OCI-LY3 (cell line): Measurements from ENCODE around the gene ITK.

Experiments used
- H2AFZ ChIP-seq: fragments of 200-600, 300-600 bp; shearing (Covaris generic); 2 replicates; pipeline ENCODE4 v1.6.0; 2014; ENCODE audit warnings: antibody characterized with exemption, low read depth, low read length
- H3K27ac ChIP-seq: fragments of 200-600, 300-600 bp; sonication (generic); 2 replicates; pipeline ENCODE4 v1.5.1; 2014; ENCODE audit warnings: mild to moderate bottlenecking, low read length, moderate library complexity, mixed read lengths
- H3K27me3 ChIP-seq: fragments of 200-600, 300-600 bp; sonication (generic); 2 replicates; pipeline ENCODE4 v1.6.1; 2014; ENCODE audit warnings: low read depth, low read length, mixed read lengths
- H3K36me3 ChIP-seq: fragments of 200-600, 300-600 bp; sonication (generic); replicated peaks from 2 replicates; pipeline ENCODE3; 2014; ENCODE audit warnings: low read depth, low read length, mixed read lengths
- H3K4me1 ChIP-seq: fragments of 300-600, 200-600 bp; sonication (generic); 2 replicates; pipeline ENCODE4 v1.6.1; 2014; ENCODE audit warnings: low read length, mixed read lengths
- H3K4me2 ChIP-seq: fragments of 200-600, 300-600 bp; sonication (generic); 2 replicates; pipeline ENCODE4 v1.6.1; 2014; ENCODE audit warnings: low read length, mixed read lengths
- H3K4me3 ChIP-seq: fragments of 300-600, 200-600 bp; sonication (generic); 2 replicates; pipeline ENCODE4 v1.5.1; 2014; ENCODE audit warnings: antibody characterized with exemption, mild to moderate bottlenecking, low read length, moderate library complexity
- H3K79me2 ChIP-seq: fragments of 300-600, 200-600 bp; shearing (Covaris generic); 2 replicates; pipeline ENCODE4 v1.6.1; 2014; ENCODE audit warnings: mild to moderate bottlenecking, low read length, mixed read lengths
- H3K9ac ChIP-seq: fragments of 300-600, 200-600 bp; shearing (Covaris generic); 2 replicates; pipeline ENCODE4 v1.6.0; 2014; ENCODE audit warnings: mild to moderate bottlenecking, low read length, moderate library complexity
- H3K9me3 ChIP-seq: fragments of 200-600, 300-600 bp; shearing (Covaris generic); 2 replicates; pipeline ENCODE4 v1.6.1; 2014; ENCODE audit warnings: low read length, mixed read lengths; ENCODE audit not compliant: insufficient read depth
- H4K20me1 ChIP-seq: fragments of 200-600, 300-600 bp; sonication (generic); 2 replicates; pipeline ENCODE4 v1.6.1; 2016; ENCODE audit warnings: low read length, mixed read lengths; ENCODE audit not compliant: insufficient read depth
- EZH2phosphoT487 ChIP-seq: fragments of 200-600 bp; shearing (Covaris generic); IDR thresholded peaks from 2 replicates; pipeline ENCODE4 v1.6.1; 2018; ENCODE audit warnings: antibody characterized with exemption, mixed run types, low read depth
- TF ChIP-seq, protein P1 (sequence below): fragments of 200-600, 300-600 bp; sonication (generic); IDR thresholded peaks from 2 replicates; pipeline ENCODE4 v1.5.1; 2014; ENCODE audit warnings: antibody characterized with exemption, low read length, low read depth

Gene ITK

DNA sequence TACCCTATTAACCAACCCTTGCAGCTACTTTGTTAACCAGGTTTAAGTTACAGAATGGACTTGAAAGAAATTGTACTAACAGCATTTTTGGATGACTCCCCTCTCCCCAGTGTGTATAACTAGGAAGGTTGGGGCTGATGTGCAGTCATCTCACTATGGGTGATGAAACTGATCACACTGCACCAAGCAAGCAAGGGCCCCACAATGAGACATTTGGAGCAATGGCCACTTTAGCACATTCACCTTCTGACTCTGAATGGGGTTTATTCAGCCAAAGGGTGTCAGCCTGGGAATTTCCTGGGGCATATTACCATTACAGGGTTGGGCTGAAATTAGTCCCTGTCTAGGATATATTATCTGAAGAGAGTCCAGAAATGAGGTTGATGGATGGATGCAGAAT is 66.6 kb downstream of the ITK start:
- Histone ChIP-seq H4K20me1 (no peaks in the 10 kb centered on the region), H3K79me2 (no peaks in the 10 kb centered on the region), H3K4me3 (no peak overlapping the region), H3K4me1 (no peaks in the 10 kb centered on the region), H3K9ac (no peak overlapping the region), H2AFZ (no peak overlapping the region), H3K27me3 (no peaks in the 10 kb centered on the region), H3K27ac (no peak overlapping the region), H3K4me2 (no peak overlapping the region), H3K9me3 (no peaks in the 10 kb centered on the region), H3K36me3 (no peaks in the 10 kb centered on the region)
- TF ChIP-seq, protein P1, sequence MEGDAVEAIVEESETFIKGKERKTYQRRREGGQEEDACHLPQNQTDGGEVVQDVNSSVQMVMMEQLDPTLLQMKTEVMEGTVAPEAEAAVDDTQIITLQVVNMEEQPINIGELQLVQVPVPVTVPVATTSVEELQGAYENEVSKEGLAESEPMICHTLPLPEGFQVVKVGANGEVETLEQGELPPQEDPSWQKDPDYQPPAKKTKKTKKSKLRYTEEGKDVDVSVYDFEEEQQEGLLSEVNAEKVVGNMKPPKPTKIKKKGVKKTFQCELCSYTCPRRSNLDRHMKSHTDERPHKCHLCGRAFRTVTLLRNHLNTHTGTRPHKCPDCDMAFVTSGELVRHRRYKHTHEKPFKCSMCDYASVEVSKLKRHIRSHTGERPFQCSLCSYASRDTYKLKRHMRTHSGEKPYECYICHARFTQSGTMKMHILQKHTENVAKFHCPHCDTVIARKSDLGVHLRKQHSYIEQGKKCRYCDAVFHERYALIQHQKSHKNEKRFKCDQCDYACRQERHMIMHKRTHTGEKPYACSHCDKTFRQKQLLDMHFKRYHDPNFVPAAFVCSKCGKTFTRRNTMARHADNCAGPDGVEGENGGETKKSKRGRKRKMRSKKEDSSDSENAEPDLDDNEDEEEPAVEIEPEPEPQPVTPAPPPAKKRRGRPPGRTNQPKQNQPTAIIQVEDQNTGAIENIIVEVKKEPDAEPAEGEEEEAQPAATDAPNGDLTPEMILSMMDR = no peak
- no peak for TF ChIP-seq EZH2phosphoT487

DNA sequence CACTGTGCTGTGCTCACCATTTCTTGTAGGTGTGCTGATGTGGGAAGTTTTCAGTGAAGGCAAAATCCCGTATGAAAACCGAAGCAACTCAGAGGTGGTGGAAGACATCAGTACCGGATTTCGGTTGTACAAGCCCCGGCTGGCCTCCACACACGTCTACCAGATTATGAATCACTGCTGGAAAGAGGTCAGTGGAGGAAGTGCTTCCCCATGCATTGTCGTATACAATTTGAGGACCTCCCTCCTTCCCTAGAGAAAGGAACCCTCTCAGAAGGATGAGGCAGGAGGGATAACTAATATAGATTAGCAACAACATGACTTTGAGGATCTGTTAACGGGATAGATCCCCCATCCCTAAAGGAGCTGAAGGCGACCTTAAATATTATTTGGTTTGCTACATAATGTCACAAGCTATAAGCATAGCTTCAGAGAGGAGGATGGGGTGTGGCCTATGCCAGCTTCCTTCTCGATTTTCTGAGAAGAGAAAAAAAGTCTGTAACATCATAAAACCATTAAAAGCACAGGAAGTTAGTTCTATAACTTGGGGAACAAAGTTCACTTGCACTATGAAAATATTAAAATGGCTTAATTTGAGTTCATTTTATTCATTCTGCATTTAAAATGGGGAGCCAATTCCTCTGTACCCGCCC is 68.3 kb downstream of the ITK start:
- TF ChIP-seq EZH2phosphoT487 = no peak
- TF ChIP-seq, protein P1 = no peak
- Histone ChIP-seq H3K27me3 (no peaks in the 10 kb centered on the region), H3K79me2 (no peaks in the 10 kb centered on the region), H3K4me1 (peaks cover 5% of the 10 kb centered on the region), H3K27ac (no peak overlapping the region), H4K20me1 (no peaks in the 10 kb centered on the region), H3K4me2 (no peak overlapping the region), H3K9me3 (no peaks in the 10 kb centered on the region), H3K36me3 (no peaks in the 10 kb centered on the region), H3K9ac (no peak overlapping the region), H2AFZ (no peak overlapping the region), H3K4me3 (no peak overlapping the region)

DNA sequence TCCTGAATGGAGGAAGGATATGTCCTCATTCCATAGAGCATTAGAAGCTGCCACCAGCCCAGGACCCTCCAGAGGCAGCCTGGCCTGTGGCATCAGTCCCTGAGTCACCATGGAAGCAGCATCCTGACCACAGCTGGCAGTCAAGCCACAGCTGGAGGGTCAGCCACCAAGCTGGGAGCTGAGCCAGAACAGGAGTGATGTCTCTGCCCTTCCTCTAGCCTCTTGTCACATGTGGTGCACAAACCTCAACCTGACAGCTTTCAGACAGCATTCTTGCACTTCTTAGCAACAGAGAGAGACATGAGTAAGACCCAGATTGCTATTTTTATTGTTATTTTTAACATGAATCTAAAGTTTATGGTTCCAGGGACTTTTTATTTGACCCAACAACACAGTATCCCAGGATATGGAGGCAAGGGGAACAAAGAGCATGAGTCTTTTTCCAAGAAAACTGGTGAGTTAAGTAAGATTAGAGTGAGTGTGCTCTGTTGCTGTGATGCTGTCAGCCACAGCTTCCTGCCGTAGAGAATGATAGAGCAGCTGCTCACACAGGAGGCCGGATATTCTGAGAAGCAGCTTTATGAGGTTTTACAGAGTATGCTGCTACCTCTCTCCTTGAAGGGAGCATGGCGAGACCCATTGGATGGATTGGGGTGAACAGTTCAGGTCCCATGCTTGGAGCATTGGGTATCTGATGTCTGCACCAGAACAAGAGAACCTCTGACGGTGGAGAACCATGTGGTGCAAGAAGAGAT is 72.2 kb downstream of the ITK start:
- Histone ChIP-seq H3K4me2 (peak overlapping the region; percentile 52), H3K27ac (no peak overlapping the region), H3K9ac (no peak overlapping the region), H3K27me3 (no peaks in the 10 kb centered on the region), H2AFZ (peak overlapping the region; percentile 54), H3K9me3 (no peaks in the 10 kb centered on the region), H4K20me1 (no peaks in the 10 kb centered on the region), H3K79me2 (no peaks in the 10 kb centered on the region), H3K36me3 (no peaks in the 10 kb centered on the region), H3K4me3 (peak overlapping the region; percentile 47), H3K4me1 (peaks cover 5% of the 10 kb centered on the region)
- TF ChIP-seq EZH2phosphoT487 = no peak
- TF ChIP-seq, protein P1 = no peak

DNA sequence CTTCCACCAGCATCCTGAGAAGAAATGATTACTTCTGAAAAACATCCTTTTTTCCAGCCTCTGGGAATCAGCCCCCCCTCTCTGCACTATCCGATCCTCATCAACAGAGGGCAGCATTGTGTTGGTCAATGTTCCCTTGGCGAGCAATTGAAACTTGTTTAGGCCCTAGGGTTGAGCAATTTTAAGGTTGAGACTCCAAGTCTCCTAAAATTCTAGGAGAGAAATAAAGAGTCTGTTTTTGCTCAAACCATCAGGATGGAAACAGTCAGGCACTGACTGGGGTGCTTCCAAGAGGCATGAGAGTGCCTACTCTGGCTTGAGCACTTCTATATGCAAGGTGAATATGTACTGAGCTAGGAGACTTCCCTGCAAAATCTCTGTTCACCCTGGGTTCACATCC is 72.9 kb downstream of the ITK start:
- Histone ChIP-seq H3K36me3 (no peaks in the 10 kb centered on the region), H4K20me1 (no peaks in the 10 kb centered on the region), H3K4me3 (peak overlapping the region; percentile 47), H3K9me3 (no peaks in the 10 kb centered on the region), H3K27ac (no peak overlapping the region), H2AFZ (peak overlapping the region; percentile 54; the same call in 1 of the 2 replicates), H3K79me2 (no peaks in the 10 kb centered on the region), H3K4me1 (peaks cover 5% of the 10 kb centered on the region), H3K9ac (no peak overlapping the region), H3K4me2 (peak overlapping the region; percentile 52), H3K27me3 (no peaks in the 10 kb centered on the region)
- no peak for TF ChIP-seq EZH2phosphoT487
- TF ChIP-seq, protein P1 = peak; percentile 84
